ENCODE data around the gene KMT2D.

KMT2D gene

DNA sequence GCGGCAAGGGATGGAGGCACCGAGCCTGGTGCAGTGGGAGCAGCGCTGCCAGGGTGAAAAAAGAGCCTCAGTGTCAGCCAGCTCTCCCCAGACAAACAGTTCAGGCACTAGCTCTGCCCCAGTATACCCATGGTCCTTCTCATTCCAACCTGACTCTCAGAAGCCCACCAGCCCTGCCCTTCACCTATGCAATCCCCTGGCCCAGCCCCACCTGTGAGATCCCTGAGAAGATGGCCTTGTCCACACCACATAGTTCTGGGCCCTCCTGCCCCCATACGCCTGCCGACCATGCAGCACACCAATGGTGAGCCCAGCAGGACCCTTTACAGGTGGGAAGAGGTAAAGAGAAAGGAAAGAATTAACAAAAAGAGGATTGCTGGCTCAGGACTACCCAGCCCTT lies 6.5 kb downstream of the KMT2D start:
- H3K4me2 ChIP-seq (ENCODE audit: insufficient read depth, low read length) = no peak overlapping the region
- H3K9ac ChIP-seq (ENCODE audit: low read depth, low read length) = no peak overlapping the region
- TF ChIP-seq, protein P1, sequence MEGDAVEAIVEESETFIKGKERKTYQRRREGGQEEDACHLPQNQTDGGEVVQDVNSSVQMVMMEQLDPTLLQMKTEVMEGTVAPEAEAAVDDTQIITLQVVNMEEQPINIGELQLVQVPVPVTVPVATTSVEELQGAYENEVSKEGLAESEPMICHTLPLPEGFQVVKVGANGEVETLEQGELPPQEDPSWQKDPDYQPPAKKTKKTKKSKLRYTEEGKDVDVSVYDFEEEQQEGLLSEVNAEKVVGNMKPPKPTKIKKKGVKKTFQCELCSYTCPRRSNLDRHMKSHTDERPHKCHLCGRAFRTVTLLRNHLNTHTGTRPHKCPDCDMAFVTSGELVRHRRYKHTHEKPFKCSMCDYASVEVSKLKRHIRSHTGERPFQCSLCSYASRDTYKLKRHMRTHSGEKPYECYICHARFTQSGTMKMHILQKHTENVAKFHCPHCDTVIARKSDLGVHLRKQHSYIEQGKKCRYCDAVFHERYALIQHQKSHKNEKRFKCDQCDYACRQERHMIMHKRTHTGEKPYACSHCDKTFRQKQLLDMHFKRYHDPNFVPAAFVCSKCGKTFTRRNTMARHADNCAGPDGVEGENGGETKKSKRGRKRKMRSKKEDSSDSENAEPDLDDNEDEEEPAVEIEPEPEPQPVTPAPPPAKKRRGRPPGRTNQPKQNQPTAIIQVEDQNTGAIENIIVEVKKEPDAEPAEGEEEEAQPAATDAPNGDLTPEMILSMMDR (IDR thresholded peaks at IDR 0.05; ENCODE audit: borderline replicate concordance, extremely low read depth, low read length, poor library complexity, severe bottlenecking) = no peak
- TF ChIP-seq EZH2 (IDR thresholded peaks at IDR 0.05; ENCODE audit: borderline replicate concordance, low read depth, low read length, severe bottlenecking) = no peak
- H3K4me1 ChIP-seq (ENCODE audit: insufficient read depth, low read length) = peaks cover 49% of the 10 kb centered on the region
- H3K79me2 ChIP-seq (ENCODE audit: insufficient read depth, low read length) = peaks cover 87% of the 10 kb centered on the region
- H4K20me1 ChIP-seq (ENCODE audit: insufficient read depth, low read length) = peaks cover 100% of the 10 kb centered on the region
- peaks cover 98% of the 10 kb centered on the region for H3K36me3 ChIP-seq (ENCODE audit: insufficient read depth, low read length)
- no peak overlapping the region for H3K4me3 ChIP-seq (ENCODE audit: low read depth in 1 of 2, low read length in 2 of 2)
- DNase-seq (no peak), ATAC-seq (ENCODE audit: insufficient read depth, low read depth) (no peak)
- H3K27me3 ChIP-seq (ENCODE audit: insufficient read depth, low read length, poor library complexity) = no peaks in the 10 kb centered on the region
- H3K9me3 ChIP-seq (ENCODE audit: insufficient read depth, low read length, severe bottlenecking) = no peaks in the 10 kb centered on the region
- no peak overlapping the region for H2AFZ ChIP-seq (ENCODE audit: low read depth, low read length)
- no peak overlapping the region for H3K27ac ChIP-seq (ENCODE audit: low read length)

DNA sequence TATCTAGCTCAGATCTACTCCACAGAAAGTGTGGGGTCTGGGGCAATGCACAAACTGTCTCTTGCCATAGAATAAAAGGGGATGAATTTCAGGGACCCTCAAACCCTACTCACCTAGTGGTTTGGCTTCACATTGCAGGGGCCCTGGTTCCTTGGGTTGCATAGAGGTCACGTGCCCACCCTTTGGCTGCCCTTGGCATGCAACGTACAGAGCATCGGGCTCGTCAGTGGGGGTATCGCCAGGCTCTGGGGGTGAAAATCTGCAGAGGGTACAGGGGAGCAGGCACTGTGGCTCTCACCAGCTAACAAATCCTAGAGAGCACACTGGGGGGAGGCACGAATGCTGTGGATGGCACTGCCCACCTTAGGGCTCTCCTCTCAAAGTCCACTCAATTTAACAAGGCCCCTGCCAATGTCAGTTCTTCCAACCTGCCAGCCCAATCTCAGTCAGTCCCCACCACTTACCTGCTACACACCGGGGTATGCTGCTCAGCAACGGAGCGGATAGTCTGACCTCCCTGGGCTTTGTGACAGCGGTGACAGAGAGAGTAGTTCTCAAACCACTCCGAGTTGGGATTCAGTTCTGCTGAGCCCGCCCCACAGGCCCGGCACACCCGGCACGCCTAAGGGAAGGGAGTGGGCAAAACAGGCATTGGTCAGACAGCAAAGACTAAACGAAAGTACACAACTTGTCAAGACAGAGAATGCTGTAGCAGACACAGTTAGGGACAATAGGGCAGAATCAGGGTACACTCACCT lies 8.0 kb downstream of the KMT2D start:
- H3K27me3 ChIP-seq (ENCODE audit: insufficient read depth, low read length, poor library complexity) = no peaks in the 10 kb centered on the region
- H3K4me3 ChIP-seq (ENCODE audit: low read depth in 1 of 2, low read length in 2 of 2) = no peak overlapping the region
- ATAC-seq (ENCODE audit: insufficient read depth, low read depth) (no peak), DNase-seq (no peak)
- H3K79me2 ChIP-seq (ENCODE audit: insufficient read depth, low read length) = peaks cover 72% of the 10 kb centered on the region
- H3K36me3 ChIP-seq (ENCODE audit: insufficient read depth, low read length) = peaks cover 99% of the 10 kb centered on the region
- TF ChIP-seq EZH2 (IDR thresholded peaks at IDR 0.05; ENCODE audit: borderline replicate concordance, low read depth, low read length, severe bottlenecking) = no peak
- TF ChIP-seq, protein P1 (IDR thresholded peaks at IDR 0.05; ENCODE audit: borderline replicate concordance, extremely low read depth, low read length, poor library complexity, severe bottlenecking) = peak; percentile 20
- peaks cover 35% of the 10 kb centered on the region for H3K4me1 ChIP-seq (ENCODE audit: insufficient read depth, low read length)
- no peak overlapping the region for H3K9ac ChIP-seq (ENCODE audit: low read depth, low read length)
- H2AFZ ChIP-seq (ENCODE audit: low read depth, low read length) = no peak overlapping the region
- H3K4me2 ChIP-seq (ENCODE audit: insufficient read depth, low read length) = no peak overlapping the region
- peaks cover 88% of the 10 kb centered on the region for H4K20me1 ChIP-seq (ENCODE audit: insufficient read depth, low read length)
- no peak overlapping the region for H3K27ac ChIP-seq (ENCODE audit: low read length)
- H3K9me3 ChIP-seq (ENCODE audit: insufficient read depth, low read length, severe bottlenecking) = no peaks in the 10 kb centered on the region

DNA sequence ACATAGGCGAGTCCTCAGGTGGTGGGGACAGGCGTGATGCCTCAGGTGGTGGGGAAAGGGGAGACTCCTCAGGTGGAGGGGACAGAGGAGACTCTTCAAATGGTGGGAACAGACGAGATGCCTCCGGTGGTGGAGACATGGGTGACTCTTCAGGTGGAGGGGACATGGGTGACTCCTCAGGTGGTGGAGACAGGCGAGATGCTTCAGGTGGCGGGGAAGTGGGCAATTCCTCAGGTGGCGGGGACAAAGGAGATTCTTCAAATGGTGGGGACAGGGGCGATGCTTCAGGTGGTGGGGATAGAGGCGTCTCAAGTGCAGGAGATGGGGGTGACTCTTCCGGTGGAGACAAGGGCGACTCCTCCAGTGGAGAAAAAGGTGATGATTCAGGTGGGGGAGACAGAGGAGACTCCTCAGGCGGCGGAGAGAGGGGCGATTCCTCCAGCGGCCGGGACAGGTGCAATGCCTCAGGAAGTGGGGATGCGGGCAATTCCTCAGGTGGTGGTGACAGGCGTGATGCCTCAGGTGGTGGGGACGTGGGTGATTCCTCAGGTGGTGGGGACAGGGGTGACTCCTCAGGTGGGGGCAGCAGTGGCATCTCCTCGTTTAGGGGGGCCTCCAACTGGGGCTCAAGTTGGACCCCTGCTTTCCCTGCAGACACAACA lies 8.7 kb downstream of the KMT2D start:
- H3K9me3 ChIP-seq (ENCODE audit: insufficient read depth, low read length, severe bottlenecking) = no peaks in the 10 kb centered on the region
- H3K36me3 ChIP-seq (ENCODE audit: insufficient read depth, low read length) = peaks cover 98% of the 10 kb centered on the region
- H3K27ac ChIP-seq (ENCODE audit: low read length) = no peak overlapping the region
- ATAC-seq (ENCODE audit: insufficient read depth, low read depth) (no peak), DNase-seq (no peak)
- peaks cover 28% of the 10 kb centered on the region for H3K4me1 ChIP-seq (ENCODE audit: insufficient read depth, low read length)
- H2AFZ ChIP-seq (ENCODE audit: low read depth, low read length) = no peak overlapping the region
- peaks cover 83% of the 10 kb centered on the region for H4K20me1 ChIP-seq (ENCODE audit: insufficient read depth, low read length)
- no peaks in the 10 kb centered on the region for H3K27me3 ChIP-seq (ENCODE audit: insufficient read depth, low read length, poor library complexity)
- TF ChIP-seq EZH2 (IDR thresholded peaks at IDR 0.05; ENCODE audit: borderline replicate concordance, low read depth, low read length, severe bottlenecking) = no peak
- TF ChIP-seq, protein P1 (IDR thresholded peaks at IDR 0.05; ENCODE audit: borderline replicate concordance, extremely low read depth, low read length, poor library complexity, severe bottlenecking) = no peak
- peaks cover 65% of the 10 kb centered on the region for H3K79me2 ChIP-seq (ENCODE audit: insufficient read depth, low read length)
- no peak overlapping the region for H3K9ac ChIP-seq (ENCODE audit: low read depth, low read length)
- H3K4me3 ChIP-seq (ENCODE audit: low read depth in 1 of 2, low read length in 2 of 2) = no peak overlapping the region
- H3K4me2 ChIP-seq (ENCODE audit: insufficient read depth, low read length) = no peak overlapping the region

Measured in DND-41 (cell line).